Neural progenitor cell (in vitro differentiated cells): Measurements from ENCODE around the gene VWC2L.

ENCODE experiments used
- CTCF ChIP-seq: fragments of 200-600 bp; sonication (generic); IDR thresholded peaks from 2 replicates; pipeline ENCODE4 v1.5.1; 2017; ENCODE audit warnings: antibody characterized with exemption, mild to moderate bottlenecking
- EZH2 ChIP-seq: fragments of 200-600 bp; sonication (generic); IDR thresholded peaks from 2 replicates; pipeline ENCODE4 v1.6.1; 2017; ENCODE audit warnings: antibody characterized with exemption, mild to moderate bottlenecking, moderate library complexity
- EZH2phosphoT487 ChIP-seq: fragments of 200-600 bp; sonication (generic); IDR thresholded peaks from 2 replicates; pipeline ENCODE4 v1.6.1; 2017; ENCODE audit warnings: antibody characterized with exemption

- TF ChIP-seq CTCF: no peak
- no peak for TF ChIP-seq EZH2
- no peak for TF ChIP-seq EZH2phosphoT487
Observed at GRCh38 chr2:214543386-214543955, 132.6 kb downstream of the VWC2L start.
